Stimulated activated CD4-positive, alpha-beta T cell treated with anti-CD3 and anti-CD28 coated beads, Interleukin-4, amount 100 ng/mL, for 48 hours (primary cell): Measurements from ENCODE around the gene OR56B1.

Source experiments
- DNase-seq, 2 donors: peaks; one replicate each; pipeline ENCODE4 v3.0.0-alpha.2; 2020; ENCODE audit warnings: low read depth in 2 of 2

Gene OR56B1

GRCh38 chr11:5727691-5728090 is 8.6 kb upstream of the OR56B1 start:
- no peak for DNase-seq

- no peak for DNase-seq
Measured at GRCh38 chr11:5737091-5737490, 843 bp downstream of the OR56B1 start.

GRCh38 chr11:5737670-5738392 is 1.6 kb downstream of the OR56B1 start:
- no peak for DNase-seq

GRCh38 chr11:5738431-5738830 is 2.2 kb downstream of the OR56B1 start:
- DNase-seq = no peak

GRCh38 chr11:5746614-5747013 is 10.4 kb downstream of the OR56B1 start:
- no peak for DNase-seq

GRCh38 chr11:5749836-5750235 is 13.6 kb downstream of the OR56B1 start:
- DNase-seq = no peak

GRCh38 chr11:5753943-5754342 is 17.7 kb downstream of the OR56B1 start, which contains the start of gene OR52N4:
Gene OR52N4, plus strand, starts transcription at chr11:5754243. Its CDS starts 498 bp downstream, at chr11:5754741.
- DNase-seq = no peak

- DNase-seq = no peak
Measured at GRCh38 chr11:5767056-5767455, 30.8 kb downstream of the OR56B1 start.

GRCh38 chr11:5783255-5783654 is 47.0 kb downstream of the OR56B1 start, which contains the start of gene OR52N5:
Gene OR52N5, minus strand, starts transcription at chr11:5783355. Its CDS starts 4,721 bp downstream, at chr11:5778634.
- no peak for DNase-seq
